HFFc6 (cell line): ENCODE data around the gene DPYD. TPM values are rescaled to one million over a fixed set of nuclear protein-coding genes. Genes with fewer than 3 reads are reported as not detected.

Experiments used
- DNase-seq: peaks from one replicate; pipeline ENCODE4 v3.0.0-alpha.2; 2018
- H3K27ac Mint-ChIP-seq: 2 replicates; pipeline ENCODE4 v1.8.0; 2020; ENCODE audit warnings: mild to moderate bottlenecking, mixed read lengths
- H3K27me3 Mint-ChIP-seq: 2 replicates; pipeline ENCODE4 v1.8.0; 2021; ENCODE audit warnings: mild to moderate bottlenecking, moderate library complexity, mixed read lengths; ENCODE audit not compliant: insufficient read depth
- H3K36me3 Mint-ChIP-seq: 2 replicates; pipeline ENCODE4 v1.8.0; 2021; ENCODE audit warnings: low read depth, mixed read lengths
- H3K4me1 Mint-ChIP-seq: 2 replicates; pipeline ENCODE4 v1.8.0; 2020; ENCODE audit warnings: low read depth, mixed read lengths
- H3K4me3 Mint-ChIP-seq: 2 replicates; pipeline ENCODE4 v1.8.0; 2020; ENCODE audit warnings: mild to moderate bottlenecking, moderate library complexity, mixed read lengths
- H3K9me3 Mint-ChIP-seq: 2 replicates; pipeline ENCODE4 v1.8.0; 2020; ENCODE audit warnings: mild to moderate bottlenecking, mixed read lengths
- CTCF ChIP-seq: fragments of 200-600 bp; sonication (generic); IDR thresholded peaks from 2 replicates; pipeline ENCODE4 v1.5.0; 2021; ENCODE audit warnings: antibody characterized with exemption, mild to moderate bottlenecking
- total RNA-seq, 6 experiments: library from RNA; stranded (reverse); fragmentation: NEBNext Ultra II Directional; extraction: Animal tissue kit (Norgen Biotek cat#: 25700); gene quantifications; 2 replicates in 1 of 6; 3 replicates in 5 of 6; pipeline ENCODE4 v1.2.3, GENCODE V29; 2021

The DPYD gene
- total RNA-seq, 6 experiments from 2014 or later: 37.0 to 77.8 (median 67.9) TPM

- no peak for TF ChIP-seq CTCF
- Mint-ChIP-seq H3K27me3 (no peaks in the 10 kb centered on the region; the same call in 1 of the 2 replicates), H3K9me3 (peaks cover 48% of the 10 kb centered on the region), H3K4me1 (peaks cover 49% of the 10 kb centered on the region), H3K4me3 (no peak overlapping the region), H3K36me3 (peaks cover 49% of the 10 kb centered on the region), H3K27ac (no peak overlapping the region)
- DNase-seq: no peak
Measured at GRCh38 chr1:97044159-97044760, 876.6 kb downstream of the DPYD start.

DNA sequence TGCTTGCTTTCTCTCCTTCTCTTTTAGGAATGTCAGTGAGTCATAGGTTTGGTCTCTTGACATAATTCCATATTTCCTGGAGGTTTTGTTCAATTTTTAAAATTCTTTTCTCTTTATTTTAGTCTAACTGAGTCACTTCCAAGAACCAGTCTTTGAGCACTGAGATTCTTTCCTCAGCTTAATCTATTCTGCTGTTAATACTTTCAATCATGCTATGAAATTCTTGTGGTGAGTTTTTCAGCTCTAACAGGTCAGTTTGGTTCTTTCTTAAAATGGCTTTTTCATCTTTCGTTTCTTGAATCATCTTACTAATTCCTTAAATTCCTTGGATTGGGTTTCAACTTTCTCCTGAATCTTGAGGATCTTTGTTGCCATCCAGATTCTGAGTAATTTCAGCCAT, 878.3 kb downstream of the DPYD start:
- H3K4me3 Mint-ChIP-seq: peak overlapping the region; percentile 15; the same call in 1 of the 2 replicates
- H3K9me3 Mint-ChIP-seq: peaks cover 57% of the 10 kb centered on the region
- peak overlapping the region; percentile 53 for H3K27ac Mint-ChIP-seq
- no peak for TF ChIP-seq CTCF
- H3K36me3 Mint-ChIP-seq: peaks cover 61% of the 10 kb centered on the region
- peaks cover 51% of the 10 kb centered on the region for H3K4me1 Mint-ChIP-seq
- peak; percentile 75 for DNase-seq
- peaks cover under 1% of the 10 kb centered on the region; the same call in 1 of the 2 replicates for H3K27me3 Mint-ChIP-seq

GRCh38 chr1:97041026-97041425, 879.8 kb downstream of the DPYD start:
- Mint-ChIP-seq H3K27me3 (peaks cover 1% of the 10 kb centered on the region; the same call in 1 of the 2 replicates), H3K4me3 (peak overlapping the region; percentile 1; the same call in 1 of the 2 replicates), H3K9me3 (peaks cover 57% of the 10 kb centered on the region), H3K36me3 (peaks cover 67% of the 10 kb centered on the region), H3K4me1 (peaks cover 51% of the 10 kb centered on the region), H3K27ac (peak overlapping the region; percentile 54)
- no peak for DNase-seq
- no peak for TF ChIP-seq CTCF

GRCh38 chr1:97038410-97038809, 882.4 kb downstream of the DPYD start:
- peaks cover 49% of the 10 kb centered on the region for H3K9me3 Mint-ChIP-seq
- H3K4me1 Mint-ChIP-seq: peaks cover 54% of the 10 kb centered on the region
- peaks cover 1% of the 10 kb centered on the region; the same call in 1 of the 2 replicates for H3K27me3 Mint-ChIP-seq
- H3K27ac Mint-ChIP-seq: no peak overlapping the region
- peak; percentile 79 for DNase-seq
- H3K4me3 Mint-ChIP-seq: no peak overlapping the region
- peaks cover 58% of the 10 kb centered on the region for H3K36me3 Mint-ChIP-seq
- peak; percentile 21; the same call in 1 of the 2 replicates for TF ChIP-seq CTCF

DNA sequence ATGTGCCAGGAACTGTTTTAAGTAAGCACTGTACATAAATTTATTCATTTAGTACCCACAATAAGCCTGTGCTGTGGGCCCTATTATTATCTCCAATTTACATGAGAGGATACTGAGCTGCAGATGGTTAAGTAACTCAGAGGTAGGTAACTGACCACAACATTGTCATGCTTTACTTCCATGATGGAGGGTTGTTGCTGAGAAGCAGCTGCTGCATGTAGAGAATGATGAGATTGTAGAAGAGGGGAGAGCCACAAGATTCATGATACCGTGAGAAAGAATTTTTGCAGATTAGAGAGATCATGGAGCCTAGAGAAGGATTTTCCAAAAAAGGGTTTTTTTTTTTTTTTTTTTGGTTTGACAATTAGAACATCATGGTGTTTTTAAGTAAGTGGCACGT, 886.2 kb downstream of the DPYD start:
- Mint-ChIP-seq H3K4me1 (peaks cover 19% of the 10 kb centered on the region), H3K36me3 (peaks cover 22% of the 10 kb centered on the region), H3K27me3 (peaks cover 1% of the 10 kb centered on the region; the same call in 1 of the 2 replicates), H3K4me3 (no peak overlapping the region), H3K27ac (no peak overlapping the region), H3K9me3 (peaks cover 13% of the 10 kb centered on the region)
- DNase-seq: no peak
- TF ChIP-seq CTCF: no peak
